Endothelial cell of umbilical vein (primary cell): ENCODE results near the gene UMPS. TPM values are rescaled to one million over a fixed set of nuclear protein-coding genes. Genes with fewer than 3 reads are reported as not detected.

Source experiments
- BruUV-seq: library from RNA; stranded (reverse); fragments of 400-500 nt; replicated peaks from 2 replicates; lab custom pipeline; 2021; lab: Mats Ljungman, UMichigan
- CTCF ChIA-PET: fragments of 300-600, 350-600 bp; sonication (Branson Sonifier 250); formaldehyde crosslinking; loops from one replicate; lab custom pipeline; 2021; ENCODE audit warnings: antibody characterized with exemption, inconsistent platforms; lab: Charles Lee
- POLR2A ChIA-PET: fragments of 300-600, 350-600 bp; sonication (Branson Sonifier 250); formaldehyde crosslinking; loops from one replicate; lab custom pipeline; 2021; ENCODE audit warnings: antibody characterized with exemption, inconsistent platforms; lab: Charles Lee
- DNase-seq: peaks from one replicate; pipeline ENCODE4 v3.0.0-alpha.2; 2011; ENCODE audit warnings: low read depth, low spot score
- FAIRE-seq: peaks from 2 replicates; lab custom pipeline; 2011; peaks lifted over from hg19 to GRCh38; lab: Jason Lieb, UNC
- H2AFZ ChIP-seq: 2 replicates; pipeline ENCODE4 v1.6.0; 2012; ENCODE audit warnings: low read depth, low read length, control low read depth, inconsistent platforms
- H3K27ac ChIP-seq: 2 replicates; pipeline ENCODE4 v1.5.1; 2011; ENCODE audit warnings: low read depth, mild to moderate bottlenecking, control low read depth, low read length, moderate library complexity; ENCODE audit not compliant: insufficient read depth
- H3K27me3 ChIP-seq, 2 experiments: 2 replicates each; pipeline versions ENCODE4 v1.6.0 to v1.6.1; 2011; ENCODE audit warnings: low read length in 2 of 2, mixed read lengths in 1 of 2; ENCODE audit not compliant: control insufficient read depth in 2 of 2, insufficient read depth in 2 of 2
- H3K36me3 ChIP-seq, 2 experiments: 2 replicates in 1 of 2; 3 replicates in 1 of 2; pipeline ENCODE4 v1.5.1; 2011; ENCODE audit warnings: low read length in 2 of 2, mild to moderate bottlenecking in 1 of 2, moderate library complexity in 1 of 2; ENCODE audit not compliant: control insufficient read depth in 2 of 2, insufficient read depth in 2 of 2; ENCODE audit errors: extremely low read depth in 1 of 2
- H3K4me1 ChIP-seq: 3 replicates; pipeline ENCODE4 v1.5.1; 2011; ENCODE audit warnings: mild to moderate bottlenecking, low read length; ENCODE audit not compliant: control insufficient read depth, insufficient read depth; ENCODE audit errors: extremely low read depth
- H3K4me2 ChIP-seq: 2 replicates; pipeline ENCODE4 v1.6.1; 2011; ENCODE audit warnings: low read length, control low read depth, mixed read lengths; ENCODE audit not compliant: insufficient read depth
- H3K4me3 ChIP-seq, 3 experiments: fragments of 200-600 bp in 1 of 3; sonication (generic), shearing (Covaris generic) in 1 of 3; replicated peaks in 1 of 3; 2 replicates each; pipeline ENCODE4 v1.5.1; 2011 to 2016; ENCODE audit warnings: control low read depth in 3 of 3, low read length in 3 of 3, mild to moderate bottlenecking in 2 of 3, inconsistent platforms in 1 of 3, low read depth in 1 of 3, moderate library complexity in 1 of 3; ENCODE audit not compliant: insufficient read depth in 1 of 3
- H3K79me2 ChIP-seq: 2 replicates; pipeline ENCODE4 v1.6.0; 2012; ENCODE audit warnings: low read length, inconsistent platforms; ENCODE audit not compliant: control insufficient read depth, insufficient read depth
- H3K9ac ChIP-seq: replicated peaks from 2 replicates; pipeline ENCODE3; 2011; ENCODE audit warnings: low read length, control low read depth; ENCODE audit not compliant: insufficient read depth; ENCODE audit errors: extremely low read depth
- H3K9me1 ChIP-seq: replicated peaks from 3 replicates; pipeline ENCODE4 v1.6.0; 2011; ENCODE audit warnings: mild to moderate bottlenecking, low read length; ENCODE audit not compliant: control insufficient read depth, insufficient read depth; ENCODE audit errors: extremely low read depth
- H3K9me3 ChIP-seq: replicated peaks from 2 replicates; pipeline ENCODE4 v1.5.1; 2012; ENCODE audit warnings: low read length, inconsistent platforms; ENCODE audit not compliant: control insufficient read depth, insufficient read depth
- H4K20me1 ChIP-seq: replicated peaks from 2 replicates; pipeline ENCODE3; 2011; ENCODE audit warnings: mild to moderate bottlenecking, low read length; ENCODE audit not compliant: control insufficient read depth, insufficient read depth; ENCODE audit errors: extremely low read depth
- CTCF ChIP-seq, 2 donors: IDR thresholded peaks; 1 replicate in 1 of 2; 2 replicates in 1 of 2; pipeline ENCODE4 v1.5.1; 2011; ENCODE audit warnings: low read length in 2 of 2, mild to moderate bottlenecking in 2 of 2, moderate library complexity in 2 of 2, control low read depth in 1 of 2, inconsistent platforms in 1 of 2, low read depth in 1 of 2; ENCODE audit not compliant: insufficient read depth in 1 of 2; ENCODE audit errors: extremely low read depth in 1 of 2
- EZH2 ChIP-seq: IDR thresholded peaks from 2 replicates; pipeline ENCODE4 v1.6.1; 2012; ENCODE audit warnings: borderline replicate concordance, low read depth, mild to moderate bottlenecking, moderate library complexity, low read length, inconsistent platforms; ENCODE audit not compliant: severe bottlenecking
- FOS ChIP-seq: IDR thresholded peaks from 2 replicates; pipeline ENCODE4 v1.6.1; 2011; ENCODE audit warnings: mild to moderate bottlenecking, low read length, moderate library complexity, borderline replicate concordance; ENCODE audit not compliant: insufficient read depth
- GATA2 ChIP-seq: IDR thresholded peaks from 2 replicates; pipeline ENCODE4 v1.7.0; 2011; ENCODE audit warnings: low read depth, mild to moderate bottlenecking, moderate library complexity, mixed read lengths, low read length; ENCODE audit not compliant: insufficient read length, insufficient read depth
- JUN ChIP-seq: IDR thresholded peaks from 2 replicates; pipeline ENCODE4 v1.6.1; 2011; ENCODE audit warnings: borderline replicate concordance, low read depth; ENCODE audit not compliant: insufficient read length, insufficient read depth
- MAX ChIP-seq: IDR thresholded peaks from 2 replicates; pipeline ENCODE4 v1.6.1; 2011; ENCODE audit not compliant: insufficient read depth, insufficient read length
- MYC ChIP-seq: IDR thresholded peaks from one replicate; pipeline ENCODE4 v1.6.1; 2011; ENCODE audit warnings: mild to moderate bottlenecking, low read depth, low read length
- POLR2A ChIP-seq: IDR thresholded peaks from 2 replicates; pipeline ENCODE4 v1.6.1; 2012; ENCODE audit warnings: low read depth, mild to moderate bottlenecking, control low read depth, low read length
- POLR2AphosphoS5 ChIP-seq: IDR thresholded peaks from 2 replicates; pipeline ENCODE4 v1.6.1; 2012; ENCODE audit warnings: low read depth, mild to moderate bottlenecking, control low read depth, low read length, moderate library complexity; ENCODE audit not compliant: insufficient read depth
- dilution Hi-C: fragments of 300-500 bp; cut with MboI; formaldehyde crosslinking; loops from one replicate; pipeline ENCODE4 v1.15.0; 2019; ENCODE audit warnings: low sequenced_read_pairs; ENCODE audit not compliant: extremely low pct_ligation_motif_present
- intact Hi-C: fragments of 100-400 bp; cut with micrococcal nuclease; formaldehyde crosslinking; loops from one replicate; pipeline ENCODE4 v1.10.0; 2022
- polyA plus RNA-seq, 4 experiments: library from polyadenylated mRNA; depleted of rRNA in 3 of 4; stranded (reverse) in 3 of 4; unstranded in 1 of 4; fragments of >200 nt; gene quantifications; 2 replicates each; pipeline versions ENCODE4 v1.2.1 to v1.2.3, GENCODE V29; 2011 to 2012; ENCODE audit warnings: missing spikeins in 1 of 4
- total RNA-seq: library from RNA; stranded (reverse); gene quantifications from 2 replicates; pipeline ENCODE4 v1.2.3, GENCODE V29; 2021

UMPS gene
- total and polyA plus RNA-seq, 2 donors (not counting 3 experiments of a cell fraction or from before 2014, with no cell fraction given) = 38.6 to 50.2 TPM

- H3K4me2 ChIP-seq = no peak overlapping the region
- no peaks in the 10 kb centered on the region for H3K9me1 ChIP-seq
- BruUV-seq = no TSS peak
- DNase-seq (peak; percentile 6), FAIRE-seq (peak; percentile 47)
- CTCF ChIA-PET = interaction anchor here (0.6 to 2.1 kb wide), 7 partner anchors 9 to 813 kb away, joined by 3 to 14 read pairs (median 3); no protein-coding TSS in a partner anchor
- POLR2A ChIA-PET = no interaction called here
- no peaks in the 10 kb centered on the region for H3K36me3 ChIP-seq
- no peak overlapping the region for H3K9ac ChIP-seq
- TF ChIP-seq FOS (no peak), POLR2AphosphoS5 (no peak), MAX (no peak), GATA2 (no peak)
- no peaks in the 10 kb centered on the region for H3K27me3 ChIP-seq
- H2AFZ ChIP-seq = no peak overlapping the region
- no peaks in the 10 kb centered on the region for H3K9me3 ChIP-seq
- H3K27ac ChIP-seq = no peak overlapping the region
- no peaks in the 10 kb centered on the region for H3K4me1 ChIP-seq
- intact Hi-C loops (no loop called here), dilution Hi-C loops (no loop called here)
- no peak overlapping the region for H3K4me3 ChIP-seq
- H3K79me2 ChIP-seq = no peaks in the 10 kb centered on the region
- no peaks in the 10 kb centered on the region for H4K20me1 ChIP-seq
These were observed 28.6 kb upstream of the UMPS start for GRCh38 chr3:124701687-124702086.

- CTCF ChIA-PET = interaction anchor here (0.6 to 2.2 kb wide), 2 partner anchors 14 to 817 kb away, joined by 3 to 9 read pairs; partner anchors contain the start of gene SNX4
- no peak overlapping the region for H3K27ac ChIP-seq
- no peaks in the 10 kb centered on the region for H3K36me3 ChIP-seq
- no peaks in the 10 kb centered on the region for H3K79me2 ChIP-seq
- no peaks in the 10 kb centered on the region for H3K4me1 ChIP-seq
- no TSS peak for BruUV-seq
- intact Hi-C loops (no loop called here), dilution Hi-C loops (no loop called here)
- H2AFZ ChIP-seq = no peak overlapping the region
- H3K9ac ChIP-seq = no peak overlapping the region
- H4K20me1 ChIP-seq = no peaks in the 10 kb centered on the region
- no peak for TF ChIP-seq POLR2A
- no peak for TF ChIP-seq POLR2AphosphoS5
- no peak for TF ChIP-seq MAX
- TF ChIP-seq MYC = no peak
- TF ChIP-seq JUN = no peak
- no peak for TF ChIP-seq EZH2
- no peak for TF ChIP-seq CTCF (IDR thresholded peaks at IDR 0.05; ENCODE audit: extremely low read depth in 1 of 2, insufficient read depth in 1 of 2, low read depth in 1 of 2, low read length in 2 of 2)
- no peak for TF ChIP-seq FOS
- TF ChIP-seq GATA2 = no peak
- peaks cover 2 to 7% of the 10 kb centered on the region in 2 experiments for H3K27me3 ChIP-seq
- no peak overlapping the region for H3K4me3 ChIP-seq
- POLR2A ChIA-PET = no interaction called here
- no peak for FAIRE-seq
- H3K4me2 ChIP-seq = no peak overlapping the region
- no peak for DNase-seq
- H3K9me1 ChIP-seq = no peaks in the 10 kb centered on the region
- no peaks in the 10 kb centered on the region for H3K9me3 ChIP-seq
These were observed 27.3 kb upstream of the UMPS start for GRCh38 chr3:124702950-124703349.
